ENCODE results near the gene R3HDM1.

DNA sequence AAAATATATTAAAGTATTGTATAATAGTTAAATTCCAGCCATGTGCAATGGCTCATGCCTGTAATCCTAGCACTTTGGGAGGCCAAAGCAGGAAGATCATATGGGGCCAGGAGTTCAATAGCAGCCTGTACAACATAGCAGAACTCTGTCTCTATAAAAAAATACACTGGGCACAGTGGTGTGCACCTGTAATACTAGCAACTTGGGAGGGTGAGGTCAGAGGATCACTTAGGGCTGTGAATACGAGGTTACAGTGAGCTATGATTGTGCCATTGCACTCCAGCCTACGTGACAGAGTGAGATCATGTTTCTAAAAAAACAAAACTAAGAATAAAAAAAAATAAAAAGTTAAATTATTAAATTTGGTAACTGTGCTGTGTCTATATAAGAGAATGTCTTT is 36.4 kb upstream of the R3HDM1 start:
- TF ChIP-seq, protein P1, sequence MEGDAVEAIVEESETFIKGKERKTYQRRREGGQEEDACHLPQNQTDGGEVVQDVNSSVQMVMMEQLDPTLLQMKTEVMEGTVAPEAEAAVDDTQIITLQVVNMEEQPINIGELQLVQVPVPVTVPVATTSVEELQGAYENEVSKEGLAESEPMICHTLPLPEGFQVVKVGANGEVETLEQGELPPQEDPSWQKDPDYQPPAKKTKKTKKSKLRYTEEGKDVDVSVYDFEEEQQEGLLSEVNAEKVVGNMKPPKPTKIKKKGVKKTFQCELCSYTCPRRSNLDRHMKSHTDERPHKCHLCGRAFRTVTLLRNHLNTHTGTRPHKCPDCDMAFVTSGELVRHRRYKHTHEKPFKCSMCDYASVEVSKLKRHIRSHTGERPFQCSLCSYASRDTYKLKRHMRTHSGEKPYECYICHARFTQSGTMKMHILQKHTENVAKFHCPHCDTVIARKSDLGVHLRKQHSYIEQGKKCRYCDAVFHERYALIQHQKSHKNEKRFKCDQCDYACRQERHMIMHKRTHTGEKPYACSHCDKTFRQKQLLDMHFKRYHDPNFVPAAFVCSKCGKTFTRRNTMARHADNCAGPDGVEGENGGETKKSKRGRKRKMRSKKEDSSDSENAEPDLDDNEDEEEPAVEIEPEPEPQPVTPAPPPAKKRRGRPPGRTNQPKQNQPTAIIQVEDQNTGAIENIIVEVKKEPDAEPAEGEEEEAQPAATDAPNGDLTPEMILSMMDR (conservative IDR thresholded peaks at IDR 0.05 in 1 of 2, IDR thresholded peaks at IDR 0.05 in 1 of 2; ENCODE audit: extremely low read depth in 1 of 2, insufficient read depth in 1 of 2, low read depth in 1 of 2, low read length in 2 of 2): no peak
- TF ChIP-seq EZH2 (IDR thresholded peaks at IDR 0.05; ENCODE audit: borderline replicate concordance, low read length): no peak
